Activated naive CD4-positive, alpha-beta T cell treated with anti-CD3 and anti-CD28 coated beads, Interleukin-2, amount 10 ng/mL, durations not matched to agents 7 days and 5 days (primary cell): ENCODE results near the gene TUBGCP6.

Source experiments
- CTCF ChIA-PET: fragments of 350-600 bp; sonication (Branson Sonifier 250); formaldehyde crosslinking; loops from one replicate; lab custom pipeline; 2021; ENCODE audit warnings: antibody characterized with exemption; lab: Charles Lee
- DNase-seq: peaks from one replicate; pipeline ENCODE4 v3.0.0-alpha.2; 2020
- H3K27ac Mint-ChIP-seq: one replicate; pipeline ENCODE4 v1.8.0; 2021; ENCODE audit warnings: mild to moderate bottlenecking, moderate library complexity, mixed read lengths
- H3K27me3 Mint-ChIP-seq: one replicate; pipeline ENCODE4 v1.8.0; 2021; ENCODE audit warnings: mild to moderate bottlenecking, mixed read lengths
- H3K36me3 Mint-ChIP-seq: one replicate; pipeline ENCODE4 v1.8.0; 2021; ENCODE audit warnings: mixed read lengths
- H3K4me1 Mint-ChIP-seq: one replicate; pipeline ENCODE4 v1.8.0; 2021; ENCODE audit warnings: mixed read lengths
- H3K4me3 Mint-ChIP-seq: one replicate; pipeline ENCODE4 v1.8.0; 2021; ENCODE audit warnings: mild to moderate bottlenecking, moderate library complexity, mixed read lengths
- H3K9me3 Mint-ChIP-seq: one replicate; pipeline ENCODE4 v1.8.0; 2021; ENCODE audit warnings: mixed read lengths

The TUBGCP6 gene

DNA sequence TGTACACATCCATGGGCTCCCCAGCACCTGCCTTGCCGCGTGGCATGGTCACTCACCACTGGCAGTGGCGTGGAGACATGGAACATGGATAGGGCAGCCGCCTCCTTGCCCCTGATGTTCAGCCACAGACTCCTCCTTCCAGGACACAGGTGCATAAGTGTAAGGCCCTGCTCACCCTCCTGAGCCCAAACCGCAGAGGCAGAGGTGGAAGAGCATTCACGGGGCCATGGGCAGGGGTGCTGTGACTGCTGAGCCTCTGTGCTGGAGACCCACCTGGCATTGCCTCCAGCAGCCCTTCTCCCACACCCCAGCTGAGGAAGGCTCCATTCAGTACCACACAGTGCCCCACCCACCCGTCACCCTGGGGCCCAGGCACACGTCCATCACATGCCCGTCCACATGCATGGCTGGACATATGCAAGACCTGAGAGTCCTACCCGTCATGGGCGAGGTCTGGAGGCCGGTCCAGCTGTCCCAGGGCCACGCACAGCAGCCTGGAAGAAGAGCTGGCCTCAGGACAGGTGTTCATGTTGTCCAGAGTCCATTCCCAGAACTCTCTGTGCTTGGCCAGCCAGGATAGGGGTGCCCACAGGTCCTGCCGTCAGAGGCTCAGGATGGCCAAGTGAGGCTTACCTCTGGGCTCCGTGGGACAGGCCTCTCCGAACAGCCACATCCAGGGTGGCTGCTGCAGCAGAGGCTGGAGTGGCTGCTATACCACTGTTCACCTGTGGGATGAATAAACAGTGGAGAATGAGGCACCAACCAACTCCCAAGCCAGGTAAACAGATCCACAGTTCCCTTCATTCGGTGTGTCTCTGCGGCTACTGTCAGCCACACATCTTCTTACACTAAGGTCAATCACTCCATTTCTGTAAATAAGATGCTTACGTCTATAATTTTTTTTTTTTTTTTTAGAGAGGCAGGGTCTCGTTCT, 1.7 kb upstream of the TUBGCP6 start:
- CTCF ChIA-PET, result interaction anchor here (1.7 kb wide), 1 partner anchor 375 kb away, joined by 4 read pairs; no protein-coding TSS in a partner anchor
- H3K36me3 Mint-ChIP-seq, result peaks cover 19% of the 10 kb centered on the region
- H3K27me3 Mint-ChIP-seq, result no peaks in the 10 kb centered on the region
- DNase-seq, result no peak
- peak overlapping the region; percentile 75 for H3K27ac Mint-ChIP-seq
- H3K4me1 Mint-ChIP-seq, result peaks cover 57% of the 10 kb centered on the region
- H3K4me3 Mint-ChIP-seq, result peak overlapping the region; percentile 97
- no peaks in the 10 kb centered on the region for H3K9me3 Mint-ChIP-seq

DNA sequence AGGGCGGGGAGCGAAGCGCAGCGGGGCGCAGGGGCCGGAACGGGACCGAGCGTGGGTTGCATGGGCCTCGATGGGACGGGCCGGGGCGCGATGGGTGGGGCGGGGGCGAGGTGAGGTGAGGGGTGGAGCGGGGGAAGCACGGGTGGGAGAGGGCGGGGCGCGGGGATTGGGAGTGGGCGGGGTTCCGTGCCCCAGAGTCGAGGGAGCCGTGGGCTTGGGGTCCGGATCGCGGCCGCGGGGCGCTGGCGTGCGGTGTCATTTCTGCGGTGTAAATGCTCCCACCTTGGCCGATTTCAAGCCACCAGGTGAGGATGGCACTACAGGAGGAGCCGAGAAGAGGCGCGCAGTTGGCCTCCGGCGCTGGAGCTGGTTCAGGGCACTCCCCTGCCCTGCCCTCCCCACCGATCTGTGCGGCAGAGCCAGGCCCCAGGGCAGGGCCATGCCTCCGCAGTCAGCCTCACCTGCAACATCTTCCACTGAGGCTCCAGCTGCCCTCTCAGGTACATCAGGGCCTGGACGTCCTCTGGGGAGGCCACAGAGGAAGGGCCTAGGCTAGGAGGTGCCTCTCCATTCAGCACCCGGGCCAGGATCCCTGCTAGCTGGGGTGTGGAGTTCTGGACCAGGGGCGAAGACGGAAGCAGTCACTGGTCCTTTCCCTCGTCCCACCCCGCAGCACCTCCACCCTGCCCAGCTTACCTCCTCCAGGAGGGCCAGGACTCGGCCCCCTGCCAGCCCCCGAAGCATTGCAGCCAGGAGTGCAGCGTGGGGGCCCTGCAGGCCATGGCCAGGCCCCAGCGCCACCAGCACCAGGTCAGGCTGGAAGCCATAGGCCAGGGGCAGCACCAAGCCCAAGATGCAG, 620 bp upstream of the TUBGCP6 start:
- CTCF ChIA-PET, result interaction anchor here (1.7 kb wide), 1 partner anchor 376 kb away, joined by 4 read pairs; no protein-coding TSS in a partner anchor
- peaks cover 61% of the 10 kb centered on the region for H3K4me1 Mint-ChIP-seq
- peaks cover 18% of the 10 kb centered on the region for H3K36me3 Mint-ChIP-seq
- no peak for DNase-seq
- H3K27me3 Mint-ChIP-seq, result no peaks in the 10 kb centered on the region
- H3K9me3 Mint-ChIP-seq, result no peaks in the 10 kb centered on the region
- H3K4me3 Mint-ChIP-seq, result peak overlapping the region; percentile 97
- H3K27ac Mint-ChIP-seq, result peak overlapping the region; percentile 98

DNA sequence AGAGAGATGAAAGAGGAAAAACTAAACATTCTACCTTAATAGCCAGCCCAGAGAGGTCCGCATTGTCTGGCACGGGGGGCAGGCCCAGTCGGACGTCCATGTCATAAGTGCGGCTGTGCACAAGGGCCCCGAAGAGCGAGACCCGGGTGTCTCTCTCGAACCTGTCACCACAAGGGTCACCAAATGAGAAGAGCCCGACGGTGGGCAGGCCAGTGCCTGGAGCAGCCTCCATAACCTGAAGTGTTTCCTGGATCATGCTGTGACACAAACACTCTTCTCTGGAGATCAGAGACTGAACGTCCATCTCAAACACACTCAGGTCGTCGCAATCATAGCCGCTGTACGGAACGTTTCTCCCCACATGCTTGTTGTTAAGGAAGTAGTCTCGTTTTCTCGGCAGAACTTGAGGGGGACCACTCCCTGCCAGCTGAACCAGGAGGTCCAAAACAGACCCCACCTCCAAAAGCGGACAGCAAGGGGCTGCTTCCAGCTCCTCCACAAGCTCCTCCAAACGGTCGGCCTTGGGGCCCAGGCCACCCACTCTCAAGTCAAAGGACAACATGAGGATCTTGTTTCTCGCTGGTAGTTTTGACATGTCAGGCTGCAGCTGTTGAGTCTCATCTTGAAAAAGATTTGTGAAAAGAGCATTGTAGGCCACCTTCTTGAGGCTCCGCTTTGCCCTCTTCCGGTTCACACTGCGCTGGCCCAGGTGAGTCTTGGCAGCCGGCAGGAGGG, 971 bp downstream of the TUBGCP6 start:
- CTCF ChIA-PET, result interaction anchor here (1.0 to 2.9 kb wide), 4 partner anchors 8 to 377 kb away, joined by 3 to 15 read pairs (median 4); no protein-coding TSS in a partner anchor
- no peaks in the 10 kb centered on the region for H3K9me3 Mint-ChIP-seq
- peaks cover 53% of the 10 kb centered on the region for H3K4me1 Mint-ChIP-seq
- peaks cover 21% of the 10 kb centered on the region for H3K36me3 Mint-ChIP-seq
- DNase-seq, result no peak
- peak overlapping the region; percentile 98 for H3K27ac Mint-ChIP-seq
- no peaks in the 10 kb centered on the region for H3K27me3 Mint-ChIP-seq
- peak overlapping the region; percentile 97 for H3K4me3 Mint-ChIP-seq

DNA sequence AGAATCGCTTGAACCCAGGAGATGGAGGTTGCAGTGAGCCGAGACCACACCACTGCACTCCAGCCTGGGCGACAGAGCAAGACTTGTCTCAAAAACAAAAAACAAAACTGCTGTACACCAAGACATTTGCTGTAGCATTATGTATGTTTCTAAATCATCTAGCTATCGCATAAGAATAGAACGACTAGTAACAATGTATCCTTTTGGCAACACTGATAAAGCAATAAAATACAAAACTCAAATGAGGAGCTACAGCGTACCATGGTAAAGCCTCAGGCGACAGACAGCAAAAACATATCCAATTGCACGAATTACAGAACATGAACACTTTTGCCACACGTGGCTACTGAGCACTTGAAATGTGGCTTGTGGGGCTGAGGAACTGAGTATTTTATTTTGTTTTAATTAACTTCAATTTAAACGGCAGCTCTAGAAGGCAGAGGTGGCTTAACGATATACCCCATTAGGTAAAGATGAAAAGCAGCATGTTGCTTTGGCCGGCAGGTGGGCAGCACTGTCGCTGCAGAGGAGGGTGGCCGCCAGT, 2.3 kb downstream of the TUBGCP6 start:
- H3K4me3 Mint-ChIP-seq, result peak overlapping the region; percentile 97
- H3K27ac Mint-ChIP-seq, result peak overlapping the region; percentile 60
- H3K4me1 Mint-ChIP-seq, result peaks cover 47% of the 10 kb centered on the region
- H3K9me3 Mint-ChIP-seq, result no peaks in the 10 kb centered on the region
- no peaks in the 10 kb centered on the region for H3K27me3 Mint-ChIP-seq
- CTCF ChIA-PET, result interaction anchor here (0.7 to 2.9 kb wide), 4 partner anchors 8 to 378 kb away, joined by 3 to 15 read pairs (median 9); partner anchors contain the start of gene HDAC10
- DNase-seq, result no peak
- H3K36me3 Mint-ChIP-seq, result peaks cover 19% of the 10 kb centered on the region

DNA sequence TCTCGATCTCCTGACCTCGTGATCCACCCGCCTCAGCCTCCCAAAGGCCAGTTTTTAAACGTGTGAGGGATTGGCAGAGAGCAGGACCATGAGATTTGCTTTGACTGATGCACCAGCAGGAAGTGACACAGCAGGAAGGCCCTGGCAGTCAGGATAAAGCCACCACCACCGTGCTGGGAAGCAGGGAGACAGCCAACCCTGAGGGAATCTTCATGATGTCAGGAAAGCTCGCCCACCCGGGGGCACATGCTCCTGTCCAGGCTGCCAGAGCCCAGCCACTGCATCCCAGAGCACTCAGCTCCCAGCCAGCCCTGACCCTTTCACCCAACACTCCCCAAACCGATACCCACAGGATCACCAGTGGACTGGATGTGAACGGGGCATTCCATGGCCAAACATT, 6.1 kb downstream of the TUBGCP6 start:
- Mint-ChIP-seq H3K4me1 (peaks cover 28% of the 10 kb centered on the region), H3K9me3 (peaks cover 9% of the 10 kb centered on the region), H3K27me3 (no peaks in the 10 kb centered on the region), H3K36me3 (peaks cover 27% of the 10 kb centered on the region), H3K27ac (no peak overlapping the region), H3K4me3 (no peak overlapping the region)
- CTCF ChIA-PET, result interaction anchor here (0.8 to 2.4 kb wide), 3 partner anchors 18 to 259 kb away, joined by 3 to 9 read pairs (median 3); no protein-coding TSS in a partner anchor
- DNase-seq, result no peak

DNA sequence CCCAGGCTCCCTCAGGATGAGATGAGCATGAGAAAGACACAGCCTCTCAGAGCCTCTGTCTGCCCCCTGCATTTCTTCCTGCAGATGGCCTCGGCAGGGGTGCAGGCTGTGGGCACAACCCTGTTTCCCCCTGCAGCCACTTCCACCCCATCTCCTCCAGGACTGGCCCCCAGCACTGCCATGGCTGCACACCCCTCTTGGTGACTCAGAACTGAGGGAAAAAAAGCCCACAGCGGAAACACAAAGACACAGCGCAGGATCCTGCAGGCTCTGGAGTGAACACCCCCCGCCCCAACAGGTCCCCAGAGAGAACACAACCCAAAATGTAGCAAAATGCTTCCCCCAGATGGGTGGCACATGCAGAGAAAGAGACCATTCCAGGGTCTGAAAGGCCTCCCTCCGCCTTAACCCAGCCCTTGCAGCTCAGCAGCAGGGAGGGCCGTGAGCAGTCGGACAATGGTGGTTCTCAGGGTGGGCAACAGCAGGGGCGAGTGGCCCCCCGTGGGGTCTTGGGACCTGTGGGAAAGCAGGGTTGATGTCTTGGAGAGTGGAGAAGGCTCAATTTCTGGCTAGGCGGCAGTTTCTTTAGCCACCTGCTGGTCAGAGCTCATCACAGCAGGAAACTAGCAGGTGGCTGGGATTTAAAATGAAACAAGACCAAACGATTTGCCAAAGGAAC, 8.0 kb downstream of the TUBGCP6 start:
- DNase-seq, result peak; percentile 43
- H3K27me3 Mint-ChIP-seq, result no peaks in the 10 kb centered on the region
- CTCF ChIA-PET, result interaction anchor here (1.3 kb wide), 2 partner anchors 10 to 105 kb away, joined by 3 to 5 read pairs; no protein-coding TSS in a partner anchor
- peaks cover 31% of the 10 kb centered on the region for H3K36me3 Mint-ChIP-seq
- peaks cover 9% of the 10 kb centered on the region for H3K9me3 Mint-ChIP-seq
- peaks cover 10% of the 10 kb centered on the region for H3K4me1 Mint-ChIP-seq
- H3K27ac Mint-ChIP-seq, result no peak overlapping the region
- no peak overlapping the region for H3K4me3 Mint-ChIP-seq

DNA sequence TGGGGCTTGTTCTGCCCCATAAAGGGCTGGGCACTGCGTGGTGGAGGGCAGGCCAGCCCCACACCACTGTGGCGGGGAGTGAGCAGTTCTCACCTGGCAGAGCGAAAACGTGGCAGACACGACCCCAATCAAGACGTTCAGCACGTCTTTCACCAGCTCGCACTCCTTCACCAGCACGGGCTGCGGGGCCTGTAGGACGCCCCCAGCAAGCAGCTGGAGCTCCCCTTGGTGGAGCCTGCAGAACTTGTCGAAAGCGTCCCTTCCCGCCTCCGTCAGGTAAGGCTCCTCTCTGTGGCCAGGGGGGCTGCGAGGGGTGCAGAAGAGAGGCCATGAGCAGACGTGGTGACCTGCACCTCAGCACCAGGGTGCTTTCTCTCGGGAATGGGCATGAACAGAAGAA, 11.6 kb downstream of the TUBGCP6 start:
- H3K4me3 Mint-ChIP-seq, result no peak overlapping the region
- CTCF ChIA-PET, result interaction anchor here (1.3 kb wide), 1 partner anchor 8 kb away, joined by 4 read pairs; no protein-coding TSS in a partner anchor
- peaks cover 39% of the 10 kb centered on the region for H3K36me3 Mint-ChIP-seq
- no peak for DNase-seq
- peaks cover 9% of the 10 kb centered on the region for H3K9me3 Mint-ChIP-seq
- H3K27ac Mint-ChIP-seq, result no peak overlapping the region
- H3K27me3 Mint-ChIP-seq, result no peaks in the 10 kb centered on the region
- H3K4me1 Mint-ChIP-seq, result no peaks in the 10 kb centered on the region

DNA sequence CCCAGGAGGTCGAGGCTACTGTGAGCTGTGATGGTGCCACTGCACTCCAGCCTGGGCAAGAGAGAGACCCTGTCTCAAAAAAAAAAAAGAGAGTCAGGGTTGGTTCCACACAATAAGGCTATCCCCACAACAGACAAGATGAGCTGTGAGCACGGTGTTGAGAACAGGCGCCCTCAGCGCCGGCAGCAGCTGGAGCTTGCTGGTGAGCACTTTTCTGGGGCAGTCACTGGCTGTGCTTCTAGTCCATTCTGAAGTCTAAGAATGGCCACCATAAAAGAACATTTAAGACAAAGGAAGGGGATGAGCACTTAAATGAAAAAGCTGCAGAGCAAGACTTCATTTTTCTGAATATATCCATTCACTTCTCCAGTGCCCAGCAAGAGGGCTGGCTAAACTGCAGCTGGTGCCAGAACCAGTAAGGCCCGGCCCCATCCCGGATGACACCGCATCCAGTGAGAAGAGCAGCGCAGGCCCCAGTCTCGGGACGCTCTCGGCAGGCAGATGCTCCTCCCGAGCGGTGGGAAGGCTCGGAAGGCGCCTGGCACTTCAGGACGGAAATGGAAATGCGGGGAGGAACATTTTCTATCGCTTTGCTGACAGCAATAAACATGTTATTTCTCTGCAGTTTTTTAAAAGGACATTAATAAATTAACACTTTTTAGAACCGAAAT, 12.2 kb downstream of the TUBGCP6 start:
- Mint-ChIP-seq H3K27ac (no peak overlapping the region), H3K36me3 (peaks cover 36% of the 10 kb centered on the region), H3K27me3 (no peaks in the 10 kb centered on the region), H3K9me3 (peaks cover 9% of the 10 kb centered on the region), H3K4me1 (no peaks in the 10 kb centered on the region), H3K4me3 (no peak overlapping the region)
- DNase-seq, result no peak
- CTCF ChIA-PET, result interaction anchor here (1.3 kb wide), 1 partner anchor 9 kb away, joined by 4 read pairs; no protein-coding TSS in a partner anchor

DNA sequence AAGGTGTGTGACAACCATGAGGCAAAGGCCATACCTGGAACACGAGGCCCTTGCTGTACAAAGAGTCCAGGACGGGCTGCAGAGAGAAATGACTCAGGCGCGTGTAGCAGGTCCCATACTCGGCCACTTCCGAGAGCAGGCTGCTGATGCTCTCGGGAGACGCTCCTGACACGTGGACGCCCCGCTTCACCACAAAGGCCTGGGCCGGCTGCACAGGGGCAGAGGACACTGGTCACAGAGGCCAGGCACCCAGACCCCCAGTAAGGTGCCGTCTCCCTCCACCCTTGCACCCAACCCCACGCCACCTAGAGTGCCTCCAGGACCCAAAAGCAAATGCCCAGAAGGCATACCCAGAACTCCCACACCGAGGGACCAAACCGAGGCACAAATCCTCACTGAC, 15.5 kb downstream of the TUBGCP6 start:
- H3K27me3 Mint-ChIP-seq, result no peaks in the 10 kb centered on the region
- no peaks in the 10 kb centered on the region for H3K9me3 Mint-ChIP-seq
- H3K27ac Mint-ChIP-seq, result no peak overlapping the region
- DNase-seq, result no peak
- CTCF ChIA-PET, result no interaction called here
- H3K4me3 Mint-ChIP-seq, result no peak overlapping the region
- no peaks in the 10 kb centered on the region for H3K4me1 Mint-ChIP-seq
- peaks cover 24% of the 10 kb centered on the region for H3K36me3 Mint-ChIP-seq

DNA sequence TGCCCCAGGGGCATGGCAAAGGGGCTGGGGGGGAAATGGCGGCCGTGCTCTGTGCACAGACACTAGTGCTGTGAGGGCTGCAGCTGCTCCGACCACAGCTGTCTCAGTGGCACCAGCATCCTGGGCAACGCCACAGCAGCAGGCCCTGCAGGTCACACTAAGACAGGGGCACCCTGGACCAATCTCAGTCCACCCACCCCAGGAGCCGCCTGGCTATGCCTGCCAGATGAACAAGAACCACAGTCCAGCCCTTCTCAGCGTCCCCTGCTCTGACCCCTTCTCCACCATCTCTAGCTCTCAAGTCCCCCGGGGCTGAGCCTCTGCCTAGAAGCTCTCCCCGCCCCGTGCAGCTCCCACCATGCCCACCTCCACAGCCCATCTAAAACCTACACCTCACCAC, 16.5 kb downstream of the TUBGCP6 start:
- Mint-ChIP-seq H3K9me3 (no peaks in the 10 kb centered on the region), H3K27me3 (no peaks in the 10 kb centered on the region), H3K27ac (no peak overlapping the region), H3K36me3 (peaks cover 27% of the 10 kb centered on the region), H3K4me1 (no peaks in the 10 kb centered on the region), H3K4me3 (no peak overlapping the region)
- DNase-seq, result no peak
- CTCF ChIA-PET, result no interaction called here

DNA sequence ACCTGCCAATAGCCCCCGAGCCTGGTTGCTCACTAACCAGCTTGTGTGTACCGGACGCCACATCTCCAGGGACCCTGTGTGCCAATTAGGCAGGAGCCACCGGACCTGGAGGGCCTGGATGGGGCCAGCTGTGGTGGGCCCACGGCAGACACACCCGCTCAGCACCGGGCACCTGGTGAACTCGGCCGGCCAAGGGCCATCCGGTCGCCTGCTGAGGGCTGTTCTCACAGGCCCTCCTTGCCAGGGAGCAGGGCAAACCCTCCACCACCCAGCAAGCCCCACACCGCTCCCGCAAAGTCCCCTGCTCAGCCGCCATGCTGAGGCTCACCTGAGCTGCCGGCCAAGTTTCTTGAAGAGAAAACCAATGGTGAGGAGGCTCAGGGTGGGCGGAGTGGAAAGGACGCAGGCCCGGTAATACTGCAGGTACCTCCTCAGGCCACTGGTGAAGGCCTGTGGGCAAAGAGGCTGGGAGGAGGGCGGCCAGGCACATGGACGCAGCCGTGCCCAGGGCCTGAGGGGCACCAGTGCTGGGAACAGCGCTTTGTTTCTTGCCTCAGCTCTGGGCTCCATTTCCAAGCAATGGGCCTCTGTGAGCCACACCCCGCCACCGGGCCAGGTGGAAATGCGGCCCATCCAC, 17.1 kb downstream of the TUBGCP6 start:
- DNase-seq, result no peak
- H3K27me3 Mint-ChIP-seq, result no peaks in the 10 kb centered on the region
- CTCF ChIA-PET, result interaction anchor here (1.4 kb wide), 1 partner anchor 10 kb away, joined by 3 read pairs; no protein-coding TSS in a partner anchor
- no peaks in the 10 kb centered on the region for H3K4me1 Mint-ChIP-seq
- H3K4me3 Mint-ChIP-seq, result no peak overlapping the region
- peaks cover 27% of the 10 kb centered on the region for H3K36me3 Mint-ChIP-seq
- no peaks in the 10 kb centered on the region for H3K9me3 Mint-ChIP-seq
- H3K27ac Mint-ChIP-seq, result no peak overlapping the region

DNA sequence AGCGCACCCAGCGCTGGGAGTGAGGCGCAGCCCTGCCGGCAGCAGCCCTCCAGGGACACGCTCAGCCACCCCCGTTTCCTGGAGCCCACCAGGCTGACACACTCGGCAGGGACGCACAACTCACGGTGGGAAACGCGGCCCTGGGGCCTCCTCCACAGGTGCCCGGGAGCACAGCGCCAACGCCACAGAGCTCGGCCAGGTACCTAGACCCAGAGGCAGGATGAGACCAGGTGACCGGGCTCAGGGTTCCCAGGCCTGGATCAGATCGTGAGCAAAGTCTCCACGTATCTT, 18.0 kb downstream of the TUBGCP6 start:
- no peaks in the 10 kb centered on the region for H3K4me1 Mint-ChIP-seq
- H3K27me3 Mint-ChIP-seq, result no peaks in the 10 kb centered on the region
- no peaks in the 10 kb centered on the region for H3K9me3 Mint-ChIP-seq
- DNase-seq, result no peak
- H3K4me3 Mint-ChIP-seq, result no peak overlapping the region
- CTCF ChIA-PET, result interaction anchor here (1.4 kb wide), 1 partner anchor 10 kb away, joined by 3 read pairs; no protein-coding TSS in a partner anchor
- H3K36me3 Mint-ChIP-seq, result peaks cover 29% of the 10 kb centered on the region
- H3K27ac Mint-ChIP-seq, result no peak overlapping the region
